Stimulated activated CD4-positive, alpha-beta T cell treated with anti-CD3 and anti-CD28 coated beads, Interleukin-12 subunit alpha, Interleukin-12 subunit beta, amount 100 ng/mL, for 48 hours (primary cell): Measurements from ENCODE around the gene ADAMTS7.
"Not testable (repeated sequence)": the region's sequence is repeated elsewhere in the genome, so short reads cannot be mapped to it uniquely, and the experiment has no call there.

Experiments used
- DNase-seq, 3 donors: peaks; one replicate each; pipeline ENCODE4 v3.0.0-alpha.2; 2020; ENCODE audit warnings: low read depth in 2 of 3, low spot score in 1 of 3

The ADAMTS7 gene

GRCh38 chr15:78830514-78831228 is 19.4 kb upstream of the ADAMTS7 start:
- no peak for DNase-seq

GRCh38 chr15:78828920-78829319 is 17.7 kb upstream of the ADAMTS7 start:
- DNase-seq: no peak

DNA sequence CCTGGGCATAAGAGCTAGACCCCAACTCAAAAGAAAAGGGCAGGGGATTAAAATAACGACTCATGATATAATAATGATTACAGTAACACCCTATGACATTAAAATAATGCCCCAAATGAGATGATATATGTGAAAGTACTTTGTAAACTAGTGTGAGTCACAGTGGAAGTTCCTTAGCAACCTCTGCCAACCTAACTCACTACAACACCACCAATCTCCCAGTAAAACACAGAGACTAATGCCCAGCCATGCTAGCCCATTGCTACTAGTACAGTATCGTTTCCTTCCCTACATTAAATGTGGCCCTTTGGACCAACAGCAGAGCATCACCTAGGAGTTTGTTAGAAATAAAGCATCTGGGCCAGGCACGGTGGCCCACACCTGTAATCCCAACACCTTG is 11.2 kb upstream of the ADAMTS7 start:
- no peak for DNase-seq

GRCh38 chr15:78811825-78812183 is 540 bp upstream of the ADAMTS7 start:
- no peak for DNase-seq

DNA sequence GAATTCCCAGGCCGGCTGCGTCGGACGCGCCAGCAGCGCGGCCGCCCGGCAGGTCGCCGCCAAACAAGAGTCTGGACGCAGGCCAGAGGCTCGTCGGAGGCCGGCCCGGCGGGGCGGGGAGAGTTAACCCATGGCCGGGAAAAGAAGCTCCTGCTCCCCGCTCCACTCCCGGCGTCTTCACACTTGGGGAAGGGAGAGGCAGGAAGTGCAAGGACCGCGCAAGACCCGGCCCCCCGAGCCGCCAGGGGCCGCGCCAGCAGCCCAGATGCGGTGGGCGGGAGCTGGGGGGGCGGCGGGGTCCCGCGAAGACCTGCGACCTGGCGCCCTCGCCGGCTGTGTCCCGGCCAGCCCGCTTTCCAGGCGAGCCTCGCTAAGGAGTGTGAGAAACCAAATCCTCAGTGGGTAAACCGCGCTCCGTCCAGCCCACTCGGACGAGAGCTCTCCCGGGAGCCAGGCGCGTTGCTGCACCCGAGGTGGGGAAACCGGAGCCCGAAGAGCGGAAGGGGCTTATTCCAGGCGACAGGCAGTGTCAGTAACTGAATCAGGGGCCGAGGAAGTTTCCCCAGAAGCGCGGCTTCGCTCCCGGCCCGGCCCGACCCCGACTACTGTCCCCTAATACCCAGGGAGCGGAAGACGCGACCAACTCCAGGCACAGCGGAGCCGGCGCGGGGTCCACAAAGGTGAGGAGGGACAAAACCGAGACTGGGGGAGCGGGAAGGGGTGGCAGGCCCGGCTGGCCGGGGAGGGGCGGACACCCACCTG is 721 bp downstream of the ADAMTS7 start:
- no peak for DNase-seq

GRCh38 chr15:78810003-78810361 is 1.3 kb downstream of the ADAMTS7 start:
- no peak for DNase-seq

DNA sequence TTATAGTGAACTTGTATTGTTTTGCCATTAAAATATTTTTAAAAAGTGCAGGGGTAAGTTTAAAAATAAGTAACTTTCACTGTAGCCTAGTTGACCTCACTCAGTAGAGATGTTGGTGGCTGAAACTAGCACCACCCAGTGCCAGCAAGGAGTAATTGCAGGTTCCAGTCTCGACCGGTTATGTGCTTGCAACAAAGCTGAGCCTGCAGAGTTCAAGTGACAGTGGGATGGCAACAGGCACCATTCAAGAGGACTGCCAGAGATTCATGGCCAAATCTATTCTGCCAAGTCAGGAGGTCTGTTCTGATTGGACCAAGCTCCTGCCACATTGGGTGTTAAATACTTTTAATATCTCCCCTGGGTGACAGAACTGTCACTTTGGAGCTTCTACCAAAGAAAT is 2.7 kb downstream of the ADAMTS7 start:
- no peak for DNase-seq

DNA sequence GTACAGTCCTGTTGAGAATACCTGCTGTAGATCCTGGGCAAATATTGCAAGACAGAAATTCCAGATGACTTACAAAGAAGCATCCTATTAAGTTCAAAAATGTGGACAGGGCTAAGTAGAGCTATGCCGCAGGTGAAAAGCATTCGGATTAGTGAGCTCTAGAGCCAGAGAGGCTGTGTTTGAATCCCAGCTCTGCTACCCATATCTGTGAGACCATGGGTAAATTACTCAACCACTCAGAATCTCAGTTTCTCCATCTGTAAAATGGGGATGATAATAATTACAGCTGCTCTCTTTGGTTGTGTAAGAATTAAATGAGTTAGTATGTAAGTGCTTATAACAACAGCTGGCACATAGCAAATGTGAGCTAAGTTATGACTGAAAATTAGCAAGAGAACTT is 3.9 kb downstream of the ADAMTS7 start:
- no peak for DNase-seq

- no peak for DNase-seq
Measured at GRCh38 chr15:78804391-78804792, 6.9 kb downstream of the ADAMTS7 start.

DNA sequence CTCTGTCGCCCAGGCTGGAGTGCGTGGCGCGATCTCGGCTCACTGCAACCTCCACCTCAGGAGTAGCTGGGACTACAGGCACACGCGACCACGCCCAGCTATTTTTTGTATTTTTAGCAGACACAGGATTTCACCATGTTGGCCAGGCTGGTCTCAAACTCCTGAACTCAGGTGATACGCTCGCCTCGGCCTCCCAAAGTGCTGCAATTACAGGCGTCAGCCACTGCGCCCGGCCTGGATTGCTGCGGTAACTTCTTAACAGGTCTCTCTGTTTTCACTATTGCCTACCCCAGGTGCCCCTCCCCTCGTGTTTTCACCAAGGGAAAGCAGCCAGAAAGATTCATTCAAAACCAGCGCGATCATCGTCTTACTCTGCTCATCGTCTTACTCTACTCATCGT is 10.5 kb downstream of the ADAMTS7 start:
- DNase-seq: no peak

DNA sequence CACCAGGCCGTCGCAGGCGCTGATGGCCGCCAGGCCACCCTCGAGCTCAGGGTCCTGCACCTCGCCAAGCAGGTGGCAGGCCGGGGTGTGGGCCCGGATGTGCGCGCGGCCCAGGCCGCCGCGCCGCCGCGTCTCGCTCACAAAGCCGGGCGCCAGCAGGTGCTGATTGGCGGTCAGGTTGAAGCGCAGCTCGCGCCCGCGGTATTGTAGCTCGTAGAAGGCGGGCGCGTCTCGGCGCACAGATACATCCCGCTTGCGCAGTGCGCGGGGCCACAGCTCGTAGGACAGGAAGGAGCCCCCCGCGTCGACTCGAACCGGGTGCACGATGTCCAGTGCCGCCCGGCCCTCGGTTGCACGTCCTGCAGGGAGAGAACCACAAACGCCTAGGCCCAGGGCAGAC is 11.1 kb downstream of the ADAMTS7 start:
- no peak for DNase-seq

DNA sequence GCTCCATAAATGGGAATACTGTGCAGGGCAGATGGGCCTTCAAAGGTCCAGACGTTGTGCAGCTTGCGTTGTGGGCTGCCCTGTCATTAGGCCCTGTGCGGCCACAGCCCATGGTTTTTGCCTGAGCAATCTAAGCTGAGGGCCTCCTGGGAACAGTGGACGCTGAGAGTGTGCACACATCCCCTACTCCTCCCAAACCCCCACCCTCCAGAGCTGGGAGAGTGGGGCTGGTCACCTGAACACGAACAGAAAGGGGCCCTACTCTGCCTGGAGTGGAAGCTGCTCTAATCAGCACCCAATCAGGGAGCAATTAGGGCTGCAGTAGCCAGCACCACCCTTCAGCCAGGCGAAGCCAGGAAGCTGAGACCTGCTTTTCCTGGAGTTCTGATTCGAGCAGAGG is 12.2 kb downstream of the ADAMTS7 start:
- DNase-seq: not testable (repeated sequence)

DNA sequence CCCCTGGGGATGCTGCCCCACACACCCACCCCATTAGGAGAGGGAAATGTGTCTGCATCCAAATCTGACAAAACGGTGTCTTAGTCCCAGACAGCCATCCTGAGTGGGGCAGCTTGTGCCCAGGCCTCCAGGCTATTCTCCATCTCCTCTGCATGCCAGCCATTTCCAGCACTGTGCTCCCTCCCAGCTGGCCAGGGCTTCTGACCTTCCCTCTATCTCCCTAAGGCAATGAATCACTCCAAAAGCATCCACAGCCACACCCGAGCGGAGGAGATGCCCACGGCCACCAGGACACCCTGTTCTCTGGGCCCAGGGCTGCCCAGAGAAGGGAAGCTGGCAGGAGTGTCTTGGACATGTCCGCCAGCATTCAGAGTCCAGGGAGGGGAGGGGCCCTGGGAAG is 12.9 kb downstream of the ADAMTS7 start:
- DNase-seq: not testable (repeated sequence)

DNA sequence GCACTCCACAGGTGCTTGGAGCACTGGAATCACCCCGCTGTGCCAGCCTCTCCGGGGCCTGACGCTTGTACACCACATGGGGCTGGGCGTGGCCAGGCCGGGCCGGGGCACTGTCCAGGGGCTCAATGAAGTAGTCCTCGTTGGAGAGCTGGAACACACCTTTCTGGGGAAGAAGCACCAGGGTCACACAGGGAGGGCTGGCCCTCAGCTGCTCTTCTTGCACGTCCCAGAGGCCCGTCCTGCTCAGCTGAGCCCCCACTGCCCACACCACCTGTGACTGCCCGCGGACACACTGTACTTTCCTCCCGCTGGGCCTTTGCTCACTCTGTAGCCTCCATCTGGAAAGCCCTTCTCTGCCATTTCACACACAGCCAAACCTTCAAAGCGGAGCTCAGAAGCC is 13.3 kb downstream of the ADAMTS7 start:
- no peak for DNase-seq

GRCh38 chr15:78796510-78796909 is 14.8 kb downstream of the ADAMTS7 start:
- no peak for DNase-seq

DNA sequence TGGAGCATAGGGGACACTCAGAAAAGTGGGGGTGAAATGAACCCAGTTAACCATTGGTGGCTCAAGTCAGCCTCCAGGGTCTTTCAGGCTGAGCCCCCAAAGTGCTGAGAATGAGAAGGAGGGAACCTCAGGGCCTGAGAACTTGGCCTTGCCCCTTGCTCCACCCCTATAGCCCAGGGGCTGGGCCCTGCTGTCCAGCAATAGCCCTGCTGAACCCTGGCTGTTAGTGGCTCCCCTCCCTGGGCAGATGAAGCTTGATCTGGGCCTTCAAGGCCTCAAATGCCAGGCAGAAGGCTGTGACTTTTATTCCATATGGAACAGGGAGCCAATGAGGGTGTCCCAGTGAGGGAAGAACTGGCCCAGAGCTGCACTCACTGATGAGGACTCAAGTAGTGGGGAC is 16.2 kb downstream of the ADAMTS7 start:
- no peak for DNase-seq

DNA sequence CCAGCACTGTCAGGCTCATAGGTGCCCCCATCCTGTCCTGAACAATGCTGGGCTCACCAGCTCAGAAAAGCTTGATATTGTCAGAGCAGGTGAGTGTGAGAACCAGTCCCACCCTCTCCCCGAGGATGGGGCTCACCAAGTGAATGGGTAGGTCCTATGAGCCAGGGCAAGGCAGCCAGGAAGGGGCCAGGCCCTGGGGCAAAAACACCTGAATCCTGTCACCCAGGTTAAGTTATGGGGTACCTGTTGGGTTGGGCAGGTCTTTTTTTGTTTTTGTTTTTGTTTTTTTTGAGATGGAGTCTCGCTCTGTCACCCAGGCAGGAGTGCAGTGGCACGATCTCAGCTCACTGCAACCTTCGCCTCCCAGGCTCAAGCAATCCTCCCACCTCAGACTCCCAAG is 16.8 kb downstream of the ADAMTS7 start:
- not testable (repeated sequence) for DNase-seq

- DNase-seq: no peak
Measured at GRCh38 chr15:78791357-78791756, 19.9 kb downstream of the ADAMTS7 start.

GRCh38 chr15:78790027-78790426 is 21.2 kb downstream of the ADAMTS7 start:
- peak in 1 of 3 donors; percentile 20 for DNase-seq

GRCh38 chr15:78789615-78790014 is 21.6 kb downstream of the ADAMTS7 start:
- no peak for DNase-seq

GRCh38 chr15:78788016-78788660 is 23.1 kb downstream of the ADAMTS7 start:
- no peak for DNase-seq

DNA sequence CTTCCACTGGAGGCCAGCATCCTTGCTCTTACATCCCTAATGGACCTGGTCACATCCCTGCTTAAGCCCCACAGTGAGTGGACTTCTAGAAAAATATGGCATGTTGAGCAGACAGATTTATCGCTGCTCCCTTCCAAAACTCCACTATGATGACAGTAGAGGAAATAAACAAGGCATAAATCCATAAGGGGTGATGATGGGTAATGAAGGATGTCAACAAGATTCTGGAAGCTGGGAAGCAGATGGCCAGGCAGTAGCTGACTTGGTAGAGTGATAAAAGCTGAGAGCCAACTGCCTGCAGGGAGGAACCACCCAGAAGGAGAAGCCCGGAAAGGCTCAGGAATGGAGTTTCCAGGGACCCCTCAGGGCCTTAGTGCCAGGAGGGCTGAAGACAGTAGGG is 28.9 kb downstream of the ADAMTS7 start:
- DNase-seq: not testable (repeated sequence)
